ENCODE results near the gene GRK5.
A peak's percentile ranks its signal among the peaks of the same experiment; 100 is the strongest.

GRK5 gene

DNA sequence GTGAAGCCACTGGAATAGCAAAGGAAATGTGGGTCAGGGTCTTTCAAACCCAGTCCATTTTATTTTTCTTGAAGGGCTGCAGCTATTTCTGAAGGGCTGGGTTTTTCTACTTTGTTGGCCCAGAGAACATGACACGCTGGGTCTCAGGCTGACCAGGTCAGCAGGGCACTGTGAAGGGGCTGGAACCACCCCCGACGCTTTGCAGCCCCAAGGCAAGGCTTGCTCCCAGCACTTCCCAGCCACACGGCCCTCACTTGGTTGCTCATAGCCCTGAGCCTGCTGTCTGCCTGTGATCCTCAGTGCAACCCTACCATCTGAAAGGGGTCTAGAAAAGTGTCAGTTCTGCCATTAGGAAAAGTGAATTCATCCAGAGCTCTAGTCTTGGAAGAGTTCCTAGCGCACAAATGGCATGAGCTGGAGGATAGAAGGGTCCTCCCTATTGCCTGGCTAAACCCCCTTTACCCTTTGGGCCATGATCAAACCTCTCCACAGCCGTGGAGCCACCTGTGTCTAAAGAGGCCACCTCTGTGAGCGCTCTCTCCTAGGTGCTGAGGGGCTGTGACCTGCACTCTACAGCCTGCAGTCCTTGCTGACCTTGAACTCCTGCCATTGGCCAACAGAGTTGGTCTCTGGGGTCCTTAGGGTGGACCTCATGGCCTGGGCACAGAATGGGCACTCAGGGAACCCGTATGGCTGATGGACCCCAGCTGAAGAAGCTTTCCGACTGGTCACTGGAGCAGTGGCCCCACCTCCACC, 203.2 kb downstream of the GRK5 start:
- DNase-seq (no peak), ATAC-seq (no peak)
- Mint-ChIP-seq H3K9me3 (no peaks in the 10 kb centered on the region), H3K27ac (no peak overlapping the region), H3K27me3 (no peaks in the 10 kb centered on the region), H3K4me3 (no peak overlapping the region), H3K36me3 (ENCODE audit: low read depth) (no peaks in the 10 kb centered on the region), H3K4me1 (peaks cover 1% of the 10 kb centered on the region)

DNA sequence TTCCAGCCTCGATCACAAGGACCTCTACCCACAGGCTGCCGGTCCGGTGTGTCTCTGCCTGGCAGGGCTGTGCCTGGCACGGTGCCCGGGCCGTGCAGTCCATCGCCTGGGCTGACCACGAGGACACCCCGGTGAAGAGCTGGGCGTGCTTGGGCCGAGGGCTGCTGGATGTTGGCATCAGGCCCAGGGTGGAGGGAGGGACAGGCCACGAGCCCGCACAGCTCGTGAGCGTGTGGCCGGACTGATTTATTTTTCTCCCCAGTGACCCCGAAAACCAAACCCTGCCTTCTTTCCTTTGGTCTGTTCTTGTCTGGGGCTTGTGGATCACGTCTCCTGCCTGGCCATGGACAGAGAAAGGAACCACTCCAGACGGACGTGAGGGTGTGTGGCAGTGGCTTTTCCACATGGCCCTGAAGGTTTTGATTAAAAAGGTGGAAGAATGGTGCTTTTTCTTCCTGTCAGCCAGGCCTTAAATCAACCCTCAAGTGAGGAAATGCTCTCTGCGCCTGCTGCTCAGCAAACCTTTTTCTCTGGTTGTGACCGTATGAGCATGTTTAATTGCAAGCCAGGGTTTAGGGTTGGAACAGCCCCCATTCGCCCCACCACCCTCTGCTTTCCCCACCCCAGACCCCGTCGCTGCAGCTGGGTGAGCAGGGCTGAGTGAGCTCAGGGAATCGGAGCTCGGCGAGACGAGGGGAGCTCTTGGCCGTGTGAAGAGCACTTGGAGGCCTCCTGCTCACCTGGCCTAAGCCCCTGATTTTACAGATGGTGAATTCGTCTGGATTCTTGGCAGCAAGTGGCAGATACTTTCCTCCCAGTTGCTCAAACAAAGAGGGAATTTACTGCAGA, 205.1 kb downstream of the GRK5 start:
- no peak overlapping the region for H3K27ac Mint-ChIP-seq
- H3K9me3 Mint-ChIP-seq, result no peaks in the 10 kb centered on the region
- ATAC-seq (no peak), DNase-seq (no peak)
- H3K4me3 Mint-ChIP-seq, result no peak overlapping the region
- no peaks in the 10 kb centered on the region for H3K36me3 Mint-ChIP-seq (ENCODE audit: low read depth)
- H3K27me3 Mint-ChIP-seq, result no peaks in the 10 kb centered on the region
- H3K4me1 Mint-ChIP-seq, result no peaks in the 10 kb centered on the region

DNA sequence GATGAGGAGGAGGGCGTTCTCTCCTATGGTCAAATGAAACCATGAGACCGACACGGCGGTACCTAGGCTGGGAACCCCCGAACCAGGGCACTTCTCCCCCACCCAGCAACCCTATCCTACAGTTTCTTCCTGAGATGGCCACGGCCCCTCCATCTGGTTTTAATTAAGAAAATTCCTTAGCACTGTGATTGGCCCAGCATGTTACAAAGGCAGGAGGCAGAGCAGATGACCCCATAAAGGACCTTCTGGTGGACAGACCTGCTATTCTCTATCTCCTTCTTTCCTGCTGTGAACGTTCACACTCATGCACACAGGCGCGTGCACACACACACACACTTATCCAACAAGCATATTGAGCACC, 205.7 kb downstream of the GRK5 start:
- no peak overlapping the region for H3K4me3 Mint-ChIP-seq
- no peaks in the 10 kb centered on the region for H3K36me3 Mint-ChIP-seq (ENCODE audit: low read depth)
- H3K27ac Mint-ChIP-seq, result no peak overlapping the region
- no peaks in the 10 kb centered on the region for H3K4me1 Mint-ChIP-seq
- H3K27me3 Mint-ChIP-seq, result no peaks in the 10 kb centered on the region
- ATAC-seq (no peak), DNase-seq (no peak)
- H3K9me3 Mint-ChIP-seq, result no peaks in the 10 kb centered on the region

DNA sequence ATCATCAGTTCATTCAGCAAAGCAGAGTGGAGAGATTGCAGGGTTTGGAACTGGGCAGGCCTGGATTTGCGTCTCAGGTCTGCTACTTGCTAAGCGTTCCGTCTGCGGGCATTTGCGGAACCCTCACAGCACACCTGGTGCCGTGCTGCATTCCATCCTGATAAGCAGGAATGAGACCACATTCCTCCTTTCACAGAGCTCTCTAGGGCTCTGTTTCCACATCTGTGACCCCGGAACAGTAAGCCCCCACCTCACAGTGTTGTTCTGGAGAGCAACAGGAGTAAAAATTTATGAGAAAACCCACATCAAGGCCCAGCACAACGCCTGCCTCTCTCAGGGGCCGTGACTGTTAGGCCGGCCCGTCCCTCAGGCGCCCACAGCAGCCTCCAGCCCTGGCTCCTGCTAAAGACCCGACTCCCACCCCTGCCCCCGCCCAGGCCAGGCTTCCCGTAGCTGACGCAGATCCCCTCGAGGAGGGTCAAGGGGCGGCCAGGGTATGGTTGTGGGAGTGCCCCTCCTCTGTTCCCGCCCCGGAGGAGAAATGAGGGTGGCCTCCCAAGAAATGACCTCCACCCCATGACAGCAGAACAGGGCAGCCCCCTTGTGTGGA, 206.2 kb downstream of the GRK5 start:
- DNase-seq (no peak), ATAC-seq (no peak)
- Mint-ChIP-seq H3K4me1 (no peaks in the 10 kb centered on the region), H3K27me3 (no peaks in the 10 kb centered on the region), H3K36me3 (ENCODE audit: low read depth) (no peaks in the 10 kb centered on the region), H3K9me3 (no peaks in the 10 kb centered on the region), H3K27ac (no peak overlapping the region), H3K4me3 (no peak overlapping the region)

DNA sequence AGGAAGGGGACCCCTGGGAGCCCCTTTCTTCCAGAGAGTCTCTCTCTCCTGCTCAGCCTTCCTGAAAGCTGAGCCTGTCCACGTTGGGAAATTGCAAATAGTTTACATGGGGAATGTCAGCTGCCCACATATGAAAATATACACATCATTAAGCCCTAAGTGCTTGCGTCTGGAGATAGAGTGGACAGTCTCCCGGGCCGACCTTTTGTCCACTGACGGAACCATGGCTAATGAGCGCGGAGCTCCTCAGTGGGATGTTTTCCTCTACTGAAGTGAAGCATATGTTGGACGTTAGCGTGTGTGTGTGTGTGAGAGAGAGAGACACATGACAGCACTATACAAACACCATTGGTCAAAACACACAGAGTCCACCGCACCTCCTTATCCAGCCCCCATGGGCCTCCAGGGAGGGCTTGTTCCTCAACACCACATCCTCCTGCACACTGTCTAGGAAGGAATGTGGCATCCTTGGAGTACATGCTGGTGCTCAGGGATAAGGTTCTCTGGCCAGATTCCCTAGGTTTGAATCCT, 206.8 kb downstream of the GRK5 start:
- Mint-ChIP-seq H3K4me3 (no peak overlapping the region), H3K27ac (no peak overlapping the region), H3K9me3 (no peaks in the 10 kb centered on the region), H3K36me3 (ENCODE audit: low read depth) (no peaks in the 10 kb centered on the region), H3K27me3 (no peaks in the 10 kb centered on the region), H3K4me1 (no peaks in the 10 kb centered on the region)
- ATAC-seq (no peak), DNase-seq (no peak)

DNA sequence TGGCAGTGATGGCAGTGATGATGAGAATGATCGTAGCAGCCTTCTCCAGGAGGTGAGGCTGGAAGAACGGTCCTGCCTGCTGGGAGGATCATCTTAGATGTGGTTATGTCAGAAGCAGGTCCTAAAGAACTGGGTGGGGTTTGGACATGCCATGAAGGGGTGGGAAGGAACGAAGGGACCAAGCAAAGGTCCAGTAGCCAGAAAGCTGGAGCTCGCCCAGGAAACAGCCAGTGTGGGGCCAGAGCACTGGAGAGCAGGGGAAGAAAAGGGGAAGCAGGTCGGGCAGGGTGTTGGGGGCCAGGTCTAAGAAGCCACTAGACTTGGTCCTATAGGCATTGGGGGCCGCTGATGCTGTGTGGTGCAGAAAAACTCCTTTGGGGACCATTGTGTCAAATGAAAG, 207.8 kb downstream of the GRK5 start:
- DNase-seq (no peak), ATAC-seq (no peak)
- no peaks in the 10 kb centered on the region for H3K9me3 Mint-ChIP-seq
- H3K4me3 Mint-ChIP-seq, result no peak overlapping the region
- H3K27ac Mint-ChIP-seq, result no peak overlapping the region
- no peaks in the 10 kb centered on the region for H3K36me3 Mint-ChIP-seq (ENCODE audit: low read depth)
- H3K4me1 Mint-ChIP-seq, result no peaks in the 10 kb centered on the region
- no peaks in the 10 kb centered on the region for H3K27me3 Mint-ChIP-seq

DNA sequence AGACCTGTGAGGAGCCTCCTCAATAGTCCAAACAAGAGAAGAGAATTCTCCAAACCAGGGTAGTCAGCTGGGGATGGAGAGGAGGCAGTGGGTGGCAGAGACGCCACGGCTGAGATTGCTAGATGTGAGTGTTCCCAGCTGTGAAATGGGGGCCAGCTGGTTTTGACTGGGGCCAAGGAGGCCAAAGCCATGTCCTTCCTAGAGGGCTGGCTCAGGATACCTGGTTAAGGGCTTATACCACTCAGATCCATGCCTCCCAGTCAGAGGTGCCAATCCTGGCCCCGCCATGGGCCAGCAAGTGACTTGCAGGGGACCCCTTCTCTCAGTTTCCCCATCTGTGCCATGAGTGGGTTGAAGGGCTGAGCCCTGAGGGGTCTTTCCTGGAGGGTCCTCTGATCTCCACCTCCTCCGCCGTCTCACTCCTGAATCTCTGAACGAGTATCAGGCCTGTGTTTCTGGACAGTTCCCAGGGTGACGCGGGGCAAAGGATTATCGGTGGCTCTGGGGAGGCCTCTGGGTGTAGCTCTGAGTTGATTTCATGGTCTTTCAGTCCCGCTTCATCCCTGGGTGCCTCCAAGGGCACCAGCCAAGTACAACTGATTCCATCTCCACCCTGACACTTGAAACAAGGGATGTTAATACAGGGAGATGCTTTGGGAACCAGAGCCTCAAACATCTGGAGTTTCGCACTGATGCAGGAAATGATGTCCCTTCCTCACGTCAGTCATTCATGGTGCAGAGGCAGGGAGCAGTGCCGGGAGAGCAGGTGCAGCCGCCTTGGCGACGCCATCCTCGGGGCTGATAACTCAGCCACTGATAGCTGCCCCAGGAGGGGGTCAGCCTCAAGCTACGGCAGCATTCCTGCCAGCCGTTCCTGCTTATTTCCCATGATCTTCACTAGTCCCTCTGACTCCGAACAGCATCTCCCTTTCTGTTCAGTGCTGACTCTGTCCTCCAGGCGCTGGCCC, 208.4 kb downstream of the GRK5 start:
- ATAC-seq (no peak), DNase-seq (no peak)
- Mint-ChIP-seq H3K36me3 (ENCODE audit: low read depth) (peaks cover 1% of the 10 kb centered on the region), H3K9me3 (no peaks in the 10 kb centered on the region), H3K4me3 (no peak overlapping the region), H3K27ac (no peak overlapping the region), H3K27me3 (no peaks in the 10 kb centered on the region), H3K4me1 (no peaks in the 10 kb centered on the region)

DNA sequence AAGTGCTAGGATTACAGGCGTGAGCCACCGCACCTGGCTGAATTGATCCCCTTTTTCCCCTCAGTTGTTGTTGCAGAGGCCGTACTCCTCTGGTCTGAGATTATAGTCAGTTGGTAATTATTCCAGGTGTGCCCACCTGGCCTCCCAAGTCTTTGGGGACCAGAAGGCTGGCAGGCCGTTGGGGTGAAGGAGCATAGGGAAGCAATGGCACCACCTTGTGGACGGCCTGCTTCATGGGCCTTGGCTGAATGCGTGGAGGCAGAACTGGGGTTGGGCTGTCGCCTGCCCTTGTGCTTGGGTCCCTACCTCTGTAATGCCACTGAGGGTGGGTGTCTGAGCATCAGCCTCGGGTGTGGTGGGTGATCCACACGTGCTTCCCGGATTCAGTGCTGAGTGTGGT, 209.5 kb downstream of the GRK5 start:
- H3K4me1 Mint-ChIP-seq, result no peaks in the 10 kb centered on the region
- DNase-seq (peak; percentile 72), ATAC-seq (peak; percentile 83)
- no peaks in the 10 kb centered on the region for H3K27me3 Mint-ChIP-seq
- peaks cover 2% of the 10 kb centered on the region for H3K36me3 Mint-ChIP-seq (ENCODE audit: low read depth)
- H3K4me3 Mint-ChIP-seq, result no peak overlapping the region
- no peaks in the 10 kb centered on the region for H3K9me3 Mint-ChIP-seq
- H3K27ac Mint-ChIP-seq, result no peak overlapping the region

DNA sequence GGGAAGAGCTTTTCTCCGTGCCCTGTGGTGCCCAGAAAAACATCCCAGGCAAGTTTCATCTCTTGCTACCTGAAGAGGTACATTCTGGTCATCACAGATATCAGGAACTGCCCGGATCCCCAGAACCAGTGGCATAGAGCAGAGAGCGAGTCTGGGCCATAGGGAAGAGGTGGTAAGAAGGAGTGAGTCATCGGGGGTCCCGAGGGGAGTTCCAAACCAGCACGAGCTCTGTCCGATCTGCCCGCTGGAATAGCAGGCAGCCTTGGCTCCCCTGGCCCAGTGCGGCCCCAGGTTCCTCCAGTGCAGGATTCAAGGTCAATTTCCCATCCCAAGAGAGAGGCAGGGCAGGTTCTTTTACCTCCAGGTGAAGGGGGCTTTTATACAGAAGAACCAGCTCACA, 210.5 kb downstream of the GRK5 start:
- no peaks in the 10 kb centered on the region for H3K9me3 Mint-ChIP-seq
- no peaks in the 10 kb centered on the region for H3K4me1 Mint-ChIP-seq
- H3K4me3 Mint-ChIP-seq, result no peak overlapping the region
- H3K27me3 Mint-ChIP-seq, result no peaks in the 10 kb centered on the region
- H3K36me3 Mint-ChIP-seq (ENCODE audit: low read depth), result peaks cover 2% of the 10 kb centered on the region
- no peak overlapping the region for H3K27ac Mint-ChIP-seq
- ATAC-seq (no peak), DNase-seq (no peak)

DNA sequence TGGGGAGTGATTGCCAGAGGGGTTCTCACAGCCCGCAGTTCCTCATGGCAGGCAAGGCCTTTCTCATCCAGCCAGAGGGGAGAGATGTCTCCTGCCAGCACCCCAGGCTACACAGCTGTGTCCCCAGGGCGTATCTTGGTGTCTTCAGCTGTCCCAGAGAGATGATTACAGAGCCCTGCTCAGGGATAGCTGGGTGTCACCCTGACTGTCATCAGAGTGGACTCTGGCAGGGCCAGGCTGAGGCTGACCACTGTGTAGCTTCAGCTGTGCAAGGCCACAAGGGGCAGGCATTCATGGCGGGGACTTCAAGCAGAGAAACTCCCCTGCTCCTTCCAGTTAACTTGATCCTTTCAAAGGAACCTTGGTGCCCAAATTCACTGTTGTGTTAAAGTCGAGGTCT, 211.0 kb downstream of the GRK5 start:
- ATAC-seq (no peak), DNase-seq (no peak)
- no peaks in the 10 kb centered on the region for H3K27me3 Mint-ChIP-seq
- H3K36me3 Mint-ChIP-seq (ENCODE audit: low read depth), result peaks cover 4% of the 10 kb centered on the region
- H3K4me1 Mint-ChIP-seq, result no peaks in the 10 kb centered on the region
- H3K4me3 Mint-ChIP-seq, result no peak overlapping the region
- no peak overlapping the region for H3K27ac Mint-ChIP-seq
- no peaks in the 10 kb centered on the region for H3K9me3 Mint-ChIP-seq

DNA sequence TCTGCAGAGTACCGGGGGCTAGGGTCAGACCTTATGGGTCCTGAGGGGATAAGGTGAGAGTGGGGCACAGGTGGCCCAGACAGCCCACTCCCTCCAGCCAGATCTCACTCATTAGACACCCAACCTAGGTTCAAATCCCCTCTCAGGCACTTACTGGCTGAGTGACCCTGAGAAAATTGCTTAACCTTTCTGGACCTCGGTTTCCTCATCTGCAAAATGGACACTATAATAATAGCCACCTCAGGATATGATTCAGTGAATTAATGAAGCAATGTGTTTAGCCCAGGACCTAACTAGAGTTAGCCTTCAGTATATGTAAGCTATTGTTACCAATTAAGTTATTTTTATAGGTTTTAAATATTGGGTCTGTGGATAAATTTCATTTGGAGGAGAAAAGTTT, 212.6 kb downstream of the GRK5 start:
- ATAC-seq (no peak), DNase-seq (no peak)
- Mint-ChIP-seq H3K4me3 (no peak overlapping the region), H3K27me3 (no peaks in the 10 kb centered on the region), H3K9me3 (no peaks in the 10 kb centered on the region), H3K36me3 (ENCODE audit: low read depth) (peaks cover 8% of the 10 kb centered on the region), H3K27ac (no peak overlapping the region), H3K4me1 (no peaks in the 10 kb centered on the region)

DNA sequence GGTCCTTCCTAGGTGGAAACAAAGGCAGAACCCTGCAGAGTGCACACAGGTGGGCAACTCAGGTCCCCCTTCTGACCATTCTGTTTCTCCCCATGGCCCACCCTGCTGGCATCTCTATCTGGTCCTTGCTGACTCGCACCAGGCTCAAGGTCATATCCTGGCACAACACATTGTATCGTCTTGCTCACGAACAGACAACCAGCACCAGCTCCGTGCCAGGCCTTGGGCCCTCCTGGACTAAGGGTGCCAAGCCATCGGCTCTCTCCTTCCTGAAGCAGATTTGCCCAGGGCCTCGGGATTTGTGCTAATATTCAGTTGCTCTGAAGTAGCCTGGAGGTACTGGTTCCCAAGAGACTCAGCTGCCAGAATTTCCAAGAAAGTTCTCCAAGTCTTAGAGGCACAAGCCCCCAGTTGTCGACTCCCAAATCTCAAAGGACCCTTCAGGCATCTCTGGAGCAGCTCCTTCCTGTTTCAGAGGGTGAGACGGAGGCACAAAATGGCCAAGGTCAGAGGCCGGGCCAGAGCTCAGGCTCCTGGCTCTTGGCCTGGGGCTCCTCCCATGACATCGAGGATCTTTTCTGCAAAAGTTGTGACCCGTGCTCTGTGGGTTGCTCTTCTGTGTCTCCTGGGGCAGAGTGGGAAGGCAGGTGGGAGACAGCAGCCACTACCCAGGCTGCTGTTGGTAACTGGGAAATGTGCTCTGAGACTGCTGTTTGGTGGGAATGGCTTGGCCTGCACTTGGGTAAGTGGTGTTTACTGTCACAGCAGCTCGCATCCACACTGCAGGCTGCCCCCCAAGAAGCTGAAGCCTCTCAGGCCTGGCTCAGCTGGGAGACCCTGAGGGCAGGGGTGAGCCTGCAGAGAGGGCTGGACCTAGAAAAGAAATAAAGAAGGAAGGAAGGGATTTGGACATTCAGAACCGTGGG, 213.8 kb downstream of the GRK5 start:
- no peaks in the 10 kb centered on the region for H3K27me3 Mint-ChIP-seq
- no peak for DNase-seq

DNA sequence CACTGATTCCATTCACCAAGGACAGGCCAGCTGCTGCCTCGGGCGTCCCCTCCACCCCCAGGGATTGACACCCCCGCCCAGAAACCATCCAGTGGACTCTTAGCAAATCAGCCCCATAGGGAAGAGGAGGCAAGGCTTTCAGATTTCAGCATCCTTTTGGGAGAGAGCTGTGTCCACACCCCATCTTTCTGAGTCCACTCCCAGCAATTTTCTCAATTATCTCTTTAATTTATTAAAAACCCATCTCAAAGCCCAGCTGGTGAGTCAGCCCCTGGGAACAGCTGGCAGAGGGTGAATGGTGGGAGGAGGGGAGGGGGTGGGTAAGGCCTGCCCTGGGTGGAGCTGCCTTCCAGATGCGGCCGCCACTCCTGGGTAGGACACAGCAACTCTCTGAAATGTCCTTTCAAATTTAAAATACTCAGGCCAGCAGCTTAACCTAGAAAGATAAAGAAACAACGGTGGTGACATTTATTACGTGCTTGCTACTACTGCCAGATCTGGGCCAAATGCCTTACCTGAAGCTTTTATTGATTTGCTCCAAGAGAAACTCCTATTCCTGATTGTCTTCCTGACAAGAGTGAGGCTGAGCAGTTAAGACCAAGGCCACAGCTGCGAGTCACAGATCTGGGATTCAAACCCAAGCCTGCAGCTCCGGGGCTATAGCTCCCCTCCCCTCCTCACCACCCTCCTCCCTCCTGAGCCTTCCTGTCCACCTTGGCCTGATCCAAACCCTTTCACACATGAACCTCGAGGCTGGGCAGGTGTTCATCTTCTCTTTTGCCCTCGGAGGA, 214.7 kb downstream of the GRK5 start:
- DNase-seq, result no peak

More for the DNA sequence above, 213.8 kb downstream of the GRK5 start:
- Mint-ChIP-seq H3K27ac (no peak overlapping the region), H3K36me3 (ENCODE audit: low read depth) (peaks cover 11% of the 10 kb centered on the region), H3K4me3 (no peak overlapping the region), H3K4me1 (no peaks in the 10 kb centered on the region), H3K9me3 (no peaks in the 10 kb centered on the region)
- no peak for ATAC-seq

More for the DNA sequence above, 214.7 kb downstream of the GRK5 start:
- no peaks in the 10 kb centered on the region for H3K4me1 Mint-ChIP-seq
- H3K9me3 Mint-ChIP-seq, result no peaks in the 10 kb centered on the region
- H3K4me3 Mint-ChIP-seq, result no peak overlapping the region
- no peak overlapping the region for H3K27ac Mint-ChIP-seq
- peaks cover 11% of the 10 kb centered on the region for H3K36me3 Mint-ChIP-seq (ENCODE audit: low read depth)
- H3K27me3 Mint-ChIP-seq, result no peaks in the 10 kb centered on the region
- ATAC-seq, result no peak
